HG02943 (cell line): ENCODE data around the gene DNAJB8.

Source experiments
- ATAC-seq: cut with Tn5 transposase; IDR thresholded peaks from one replicate; pipeline ENCODE4 v1.9.1; 2021; ENCODE audit warnings: mild to moderate bottlenecking, low read depth, moderate library complexity; ENCODE audit not compliant: unreplicated experiment

Gene DNAJB8

DNA sequence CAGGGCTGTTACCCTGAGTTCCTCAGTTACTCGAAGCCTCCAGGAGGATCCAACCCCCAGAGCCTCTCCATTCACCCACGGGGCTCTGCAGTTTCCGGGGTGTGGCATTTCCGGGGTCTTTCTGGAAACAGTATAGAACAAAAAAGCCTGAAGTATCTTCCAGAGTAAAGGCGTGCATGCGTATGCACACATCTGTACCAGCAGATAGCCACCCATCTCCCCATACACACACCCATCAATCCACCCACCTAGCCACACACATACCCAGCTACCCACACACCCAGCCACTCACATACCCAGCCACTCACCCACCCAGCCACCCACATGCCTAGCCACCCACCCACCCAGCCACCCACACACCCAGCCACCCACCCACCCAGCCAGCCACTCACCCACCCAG lies 2.9 kb upstream of the DNAJB8 start:
- ATAC-seq, result no peak

DNA sequence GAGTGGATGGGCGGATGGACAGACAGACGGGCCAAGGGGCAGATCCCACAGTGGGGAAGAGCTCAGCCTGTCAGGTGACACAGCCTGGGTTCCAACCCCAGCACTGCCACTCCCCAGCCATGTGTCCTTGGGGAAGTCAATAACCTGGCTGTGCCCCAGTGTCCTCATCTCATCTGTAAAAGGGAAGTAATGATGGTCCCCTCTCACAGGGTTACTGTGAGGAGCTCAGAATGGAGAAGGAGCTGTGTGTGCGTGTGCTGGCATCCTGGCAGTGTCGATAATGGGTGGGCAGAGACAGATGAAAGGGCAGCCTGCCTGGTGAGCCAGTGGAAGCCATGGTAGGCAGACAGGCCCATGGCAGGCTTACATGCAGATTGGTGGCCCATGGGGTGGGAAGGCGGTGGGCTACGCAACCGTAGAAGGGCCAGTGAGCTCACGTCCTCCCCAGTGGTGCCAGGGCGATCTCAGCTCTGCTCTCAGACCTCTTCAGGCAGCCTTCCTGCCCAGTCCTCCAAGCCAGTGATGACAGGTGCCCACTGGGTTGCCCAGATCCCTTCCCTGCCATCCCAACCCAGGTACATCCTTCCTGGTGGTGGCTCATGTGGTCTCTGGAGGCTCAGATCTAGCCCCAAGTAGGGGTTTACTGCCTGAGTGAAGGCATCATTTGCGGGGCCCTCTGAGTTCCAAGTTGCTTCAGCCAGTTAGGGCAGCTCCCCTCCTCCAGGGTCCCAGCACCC lies 2.3 kb upstream of the DNAJB8 start:
- no peak for ATAC-seq

DNA sequence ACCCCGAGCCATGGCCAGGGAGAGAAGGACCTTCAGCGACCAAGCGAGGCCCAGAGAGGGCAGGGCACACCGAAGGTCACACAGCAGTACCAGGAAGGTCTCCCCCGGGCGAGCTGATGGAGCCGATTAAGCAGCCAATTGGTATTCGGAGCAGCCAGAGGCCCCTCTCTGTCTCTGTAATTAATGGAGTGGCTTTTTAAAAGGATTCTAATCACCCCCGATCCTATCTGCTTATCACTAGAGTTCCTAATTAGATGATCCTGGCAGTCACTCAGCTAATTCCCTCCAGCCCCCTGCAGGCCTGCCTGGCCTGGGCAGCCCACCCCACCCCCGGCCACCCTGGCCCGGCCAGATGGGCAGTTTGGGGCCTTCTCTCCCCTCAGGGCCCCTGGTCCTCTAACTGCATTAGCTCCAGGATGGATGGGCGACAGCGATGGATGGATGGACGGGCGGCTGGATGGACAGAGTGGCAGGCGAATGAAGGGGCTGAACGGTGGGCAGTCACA lies 1.6 kb upstream of the DNAJB8 start:
- ATAC-seq, result no peak

DNA sequence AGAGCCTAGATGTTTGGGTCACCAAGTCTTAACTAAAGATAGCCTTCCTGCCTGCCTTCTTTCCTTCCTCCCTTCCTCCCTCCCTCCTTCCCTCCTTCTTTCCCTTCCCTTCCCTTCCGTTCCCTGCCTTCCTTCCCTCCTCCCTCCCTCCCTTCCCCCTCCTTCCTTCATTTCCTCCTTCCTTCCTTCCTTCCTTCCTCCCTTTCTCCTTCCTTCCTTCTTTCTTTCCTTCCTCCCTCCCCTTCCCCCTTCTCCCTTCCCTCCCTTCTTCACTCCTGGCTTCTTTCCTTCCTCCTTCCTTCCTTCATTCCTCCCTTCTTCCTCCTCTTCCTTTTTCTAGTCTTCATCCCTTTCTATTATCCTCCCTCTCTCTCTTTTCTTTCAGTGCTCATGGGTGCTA lies 2.0 kb downstream of the DNAJB8 start:
- ATAC-seq, result no peak

DNA sequence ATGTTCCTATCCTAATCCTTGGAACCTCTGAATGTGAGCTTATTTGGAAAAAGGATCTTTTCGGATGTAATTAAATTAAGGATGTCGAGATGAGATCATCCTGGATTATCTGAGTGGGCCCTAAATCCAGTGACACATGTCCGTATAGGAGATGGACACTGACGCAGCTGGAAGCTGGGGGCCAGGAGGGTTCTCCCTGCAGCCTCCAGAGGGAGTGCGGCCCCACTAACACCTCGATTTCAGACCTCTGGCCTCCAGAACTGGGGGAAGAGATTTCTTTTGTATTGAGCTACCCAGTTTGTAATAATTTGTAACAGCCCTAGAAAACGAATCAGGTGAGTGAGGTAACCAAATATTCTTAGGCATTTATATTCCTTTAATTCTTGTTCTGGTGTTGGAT lies 2.5 kb downstream of the DNAJB8 start:
- no peak for ATAC-seq

DNA sequence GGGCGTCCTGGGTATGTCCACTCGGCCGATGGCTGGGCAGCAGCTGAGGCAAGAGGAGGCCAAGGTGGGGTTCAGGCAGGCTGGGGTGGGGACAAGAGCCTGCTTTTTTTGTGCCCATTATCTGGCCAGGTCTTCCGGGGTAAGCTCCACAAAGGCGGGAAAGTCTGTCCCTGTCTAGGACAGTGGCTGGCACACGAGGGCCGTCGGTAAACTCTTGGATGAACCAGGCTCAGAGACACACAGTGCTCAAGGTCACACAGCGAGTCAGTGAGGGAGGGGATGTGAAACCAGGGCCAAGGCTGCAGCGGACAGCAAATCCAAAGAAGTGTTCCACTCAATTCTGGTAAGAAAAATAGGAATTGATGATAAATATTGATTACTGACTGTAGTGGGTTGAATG lies 2.9 kb downstream of the DNAJB8 start:
- ATAC-seq, result no peak

DNA sequence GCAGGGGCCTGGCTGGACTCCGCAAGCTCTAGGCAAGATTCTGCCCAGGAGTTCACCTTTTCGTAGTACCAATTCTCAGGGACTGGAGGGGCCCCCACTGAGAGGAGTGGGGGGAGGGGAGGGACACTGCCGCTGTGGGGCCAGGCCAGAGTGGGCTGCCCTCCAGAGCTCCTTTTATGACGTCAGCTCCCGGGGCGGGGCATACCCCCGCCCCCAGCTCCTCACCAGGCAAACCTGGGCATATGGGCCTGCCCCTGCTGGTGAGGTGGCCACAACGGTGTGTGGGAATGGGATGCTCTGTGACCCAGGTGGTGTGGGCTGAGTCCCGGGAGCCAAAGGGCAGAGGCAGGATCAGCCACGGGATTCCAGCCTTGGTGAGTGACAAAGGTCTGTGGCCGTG lies 3.3 kb downstream of the DNAJB8 start:
- no peak for ATAC-seq

DNA sequence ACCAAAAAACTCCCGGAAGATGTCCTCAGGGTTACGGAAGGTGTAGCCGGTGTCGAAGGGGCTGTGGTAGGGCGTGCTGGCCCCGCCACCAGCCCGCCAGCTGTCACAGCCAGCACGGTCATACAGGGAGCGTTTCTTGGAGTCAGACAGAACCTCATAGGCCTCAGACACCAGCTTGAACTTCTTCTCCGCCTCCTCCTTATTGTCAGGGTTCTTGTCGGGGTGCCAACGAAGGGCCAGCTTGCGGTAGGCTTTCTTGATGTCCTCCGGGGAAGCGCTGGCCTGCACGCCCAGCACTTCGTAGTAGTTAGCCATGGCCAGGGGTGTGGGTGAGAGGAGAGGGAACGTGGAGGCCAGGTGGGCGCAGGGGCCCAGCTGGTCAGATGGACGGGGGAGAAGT lies 3.8 kb downstream of the DNAJB8 start:
- no peak for ATAC-seq

DNA sequence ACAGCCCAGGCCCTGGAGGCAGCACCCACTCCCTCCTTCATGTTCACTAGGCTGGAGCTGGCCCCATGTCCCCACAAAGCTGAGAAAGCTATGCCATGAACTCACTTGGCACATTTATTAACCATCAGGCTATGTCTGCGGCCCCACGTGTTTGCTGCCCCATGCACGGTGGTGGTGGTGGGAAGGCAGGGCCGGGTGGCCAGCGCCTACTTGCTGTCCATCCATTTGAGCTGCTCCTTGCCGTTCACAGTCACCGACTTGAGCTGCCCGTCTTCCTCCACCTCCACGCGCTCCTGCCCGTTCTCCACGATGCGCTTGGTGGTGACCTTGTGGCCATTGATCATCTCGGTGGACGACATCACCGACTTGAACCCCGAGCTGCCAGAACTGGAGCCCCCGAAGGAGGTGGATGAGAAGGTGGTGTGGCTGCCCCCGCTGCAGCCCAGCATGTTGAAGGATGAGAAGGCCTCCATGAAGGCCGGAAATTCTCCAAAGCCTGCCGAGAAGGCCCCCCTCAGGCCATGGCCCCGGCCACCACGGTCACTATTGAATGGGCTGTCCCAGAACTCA lies 4.3 kb downstream of the DNAJB8 start:
- no peak for ATAC-seq

DNA sequence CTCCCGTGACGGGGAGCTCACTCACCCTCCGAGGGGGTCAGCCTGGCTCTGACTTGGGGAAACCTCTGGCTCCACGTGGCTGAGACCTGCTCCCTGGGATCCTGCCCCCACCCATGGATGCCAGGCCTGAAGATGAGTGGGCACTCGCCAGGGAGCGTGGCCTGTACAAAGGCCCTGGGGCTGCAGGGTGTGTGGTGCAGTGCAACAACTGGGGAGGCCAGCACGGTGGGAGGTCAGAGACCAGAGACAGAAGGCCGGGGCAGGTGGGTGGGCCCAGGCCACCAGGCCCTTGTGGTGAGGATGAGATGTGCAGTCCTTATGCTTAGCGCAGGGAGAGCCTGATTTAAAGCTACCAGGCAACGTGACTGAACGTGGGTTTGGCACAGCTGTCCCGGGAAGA lies 5.0 kb downstream of the DNAJB8 start:
- no peak for ATAC-seq

DNA sequence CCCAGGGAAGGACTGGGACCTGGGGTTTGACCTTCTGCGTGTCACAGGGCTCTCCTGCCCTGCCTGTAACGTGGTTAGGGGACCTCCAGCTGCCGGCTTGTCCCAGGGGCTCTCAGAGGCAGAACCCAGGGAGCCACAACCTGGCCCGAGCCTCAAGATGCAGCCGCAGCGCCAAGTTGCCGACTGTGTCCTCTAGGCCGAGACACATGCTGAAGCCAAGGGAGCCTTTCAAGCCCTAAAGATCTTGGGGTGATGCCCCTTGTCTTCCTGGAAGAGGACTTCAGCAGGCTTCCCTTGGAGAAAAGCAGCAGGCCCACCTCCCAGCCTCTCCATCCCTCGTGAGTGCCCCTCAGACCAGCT lies 7.2 kb downstream of the DNAJB8 start:
- ATAC-seq, result no peak

DNA sequence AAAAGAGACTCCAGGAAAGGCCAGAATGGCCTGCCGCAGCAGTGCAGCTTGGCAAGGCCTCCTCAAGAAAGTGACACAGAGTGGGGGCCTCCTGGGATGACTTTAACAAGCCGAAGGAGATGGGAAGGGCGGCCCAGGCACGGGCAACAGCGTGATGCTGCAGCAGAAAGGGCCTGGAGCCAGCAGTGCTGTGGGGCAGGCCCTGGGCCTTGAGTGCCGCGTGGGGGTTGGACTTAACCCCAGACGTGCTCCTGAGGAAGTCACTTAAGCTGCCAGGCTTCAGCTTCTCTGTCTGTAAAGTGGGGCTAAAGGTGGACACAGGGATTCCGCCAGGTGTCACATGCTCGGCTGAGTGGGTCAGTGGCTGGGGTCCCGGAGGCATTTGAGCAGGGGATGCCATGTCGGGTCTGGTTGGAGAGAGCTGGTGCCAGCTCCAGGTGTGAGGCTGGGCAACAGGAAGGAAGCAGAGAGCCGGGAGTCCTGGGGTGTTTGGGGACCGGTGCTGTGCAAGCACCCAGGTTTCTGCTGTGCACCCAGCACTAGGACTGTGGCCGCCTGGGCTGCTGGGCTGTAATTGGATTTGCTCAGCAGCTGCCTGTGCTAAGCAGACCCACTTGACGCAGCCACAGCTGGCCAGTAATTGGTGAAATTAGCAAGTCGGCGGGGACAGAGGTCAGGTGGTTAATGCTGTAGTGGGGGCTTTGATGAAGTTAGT lies 7.8 kb downstream of the DNAJB8 start:
- ATAC-seq, result no peak

DNA sequence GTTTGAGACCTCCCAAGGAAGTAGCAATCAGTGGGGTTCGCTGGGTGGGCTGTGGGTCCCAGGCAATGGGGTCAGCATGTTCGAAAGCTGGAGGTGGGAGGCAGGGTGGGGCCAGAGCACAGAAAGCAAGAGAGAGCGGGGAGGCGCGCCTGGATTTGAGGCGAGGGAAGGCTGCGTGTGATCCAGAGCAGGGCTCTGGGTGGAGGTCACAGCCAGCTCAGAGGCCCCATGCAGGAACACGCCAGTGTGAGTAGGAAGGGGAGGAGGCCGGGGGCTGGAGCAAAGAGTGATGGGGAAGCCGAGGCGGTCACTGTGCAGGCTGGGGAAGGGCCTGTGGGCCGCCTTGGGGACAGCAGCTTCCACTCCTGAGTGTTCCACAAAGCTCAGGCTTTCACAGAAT lies 8.8 kb downstream of the DNAJB8 start:
- no peak for ATAC-seq

DNA sequence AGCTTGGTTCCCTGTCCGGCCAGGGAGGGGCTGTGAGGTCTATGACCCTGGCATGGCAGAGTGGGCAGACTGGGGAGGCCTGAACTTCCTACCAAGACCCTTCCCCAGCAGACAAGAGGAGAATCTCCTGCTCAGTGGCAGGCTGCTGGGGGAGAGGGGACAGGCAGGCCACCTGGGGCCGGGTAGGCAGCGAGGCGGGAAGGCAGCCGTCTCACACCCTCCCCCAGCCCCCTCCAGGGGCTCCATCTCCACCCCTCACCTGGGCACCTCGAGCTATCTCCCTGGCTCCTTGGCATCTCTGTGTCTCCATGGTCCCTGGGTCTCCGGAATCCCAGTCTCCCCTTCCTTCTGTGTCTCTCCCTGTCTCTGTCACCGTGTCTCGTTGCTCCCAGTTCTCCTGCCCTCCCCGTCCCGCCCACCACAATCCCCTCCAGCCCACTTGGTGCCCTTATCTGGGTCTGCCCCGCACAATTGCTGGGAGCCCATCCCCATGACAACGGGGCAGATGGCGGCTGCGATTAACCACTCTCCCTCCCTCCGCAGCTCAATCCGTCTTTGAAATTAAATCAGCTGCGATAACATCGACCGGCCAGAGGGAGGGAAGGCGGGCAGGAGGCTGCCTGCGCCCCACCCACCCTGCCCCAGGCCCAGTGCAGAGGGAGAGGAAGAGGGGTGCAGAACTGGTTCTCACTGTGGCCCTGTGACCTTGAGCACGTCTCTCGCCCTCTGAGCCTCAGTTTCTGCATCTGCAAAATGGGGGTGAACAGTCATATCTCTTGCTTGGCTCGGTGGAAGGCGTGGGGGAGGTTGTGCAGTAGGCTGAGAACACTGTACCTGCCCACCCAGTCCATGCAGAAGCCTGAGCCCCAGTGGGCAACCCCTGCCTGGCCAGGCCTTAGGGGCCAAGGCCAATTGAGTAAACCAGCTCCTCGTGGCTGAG lies 9.6 kb downstream of the DNAJB8 start:
- no peak for ATAC-seq

DNA sequence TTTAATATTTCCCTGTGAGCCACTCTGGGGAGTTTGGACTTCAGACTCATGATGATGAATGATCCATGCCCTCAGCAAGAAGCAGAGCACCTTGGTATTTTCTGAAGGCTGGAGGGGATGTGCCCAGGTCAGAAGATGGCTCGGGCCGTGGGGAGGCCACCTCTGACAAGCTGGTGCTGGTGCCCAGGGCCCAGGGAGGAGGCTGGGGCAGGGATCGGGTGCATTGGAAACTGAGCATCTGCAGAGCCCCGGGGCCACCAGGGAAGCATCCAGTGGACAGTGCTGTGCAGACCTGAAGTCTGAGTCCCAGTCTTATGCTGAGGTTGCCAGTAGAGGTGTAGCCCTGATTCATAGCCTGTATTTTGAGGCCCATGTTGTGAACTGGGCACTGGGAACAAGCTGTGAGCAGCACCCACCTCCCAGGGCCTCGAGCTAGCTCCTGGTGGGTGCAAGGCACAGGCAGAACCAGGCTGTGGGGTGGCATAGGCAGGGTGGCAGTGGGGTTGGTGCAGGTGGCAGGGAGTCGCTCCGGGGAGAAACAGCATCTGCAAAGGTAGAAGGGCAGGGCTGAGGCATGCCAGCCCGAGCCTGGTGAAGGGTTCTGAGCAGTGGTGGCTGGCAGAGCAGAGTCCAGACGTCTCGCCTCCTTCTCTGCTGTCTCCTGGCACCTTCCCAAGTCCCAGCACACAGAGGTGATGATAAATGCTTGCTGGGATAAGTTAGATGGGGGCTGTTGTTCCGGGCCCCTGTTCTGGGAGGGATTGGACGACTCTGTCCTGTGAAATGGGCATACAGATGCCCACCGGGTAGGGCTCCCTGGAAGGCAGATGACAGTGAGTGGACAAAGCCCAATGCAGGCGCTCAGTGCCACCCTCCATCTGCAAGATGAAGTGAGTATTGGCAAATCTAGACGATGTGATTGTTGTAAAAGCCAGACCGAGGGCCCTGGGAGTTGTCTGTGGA lies 10.6 kb downstream of the DNAJB8 start:
- no peak for ATAC-seq

DNA sequence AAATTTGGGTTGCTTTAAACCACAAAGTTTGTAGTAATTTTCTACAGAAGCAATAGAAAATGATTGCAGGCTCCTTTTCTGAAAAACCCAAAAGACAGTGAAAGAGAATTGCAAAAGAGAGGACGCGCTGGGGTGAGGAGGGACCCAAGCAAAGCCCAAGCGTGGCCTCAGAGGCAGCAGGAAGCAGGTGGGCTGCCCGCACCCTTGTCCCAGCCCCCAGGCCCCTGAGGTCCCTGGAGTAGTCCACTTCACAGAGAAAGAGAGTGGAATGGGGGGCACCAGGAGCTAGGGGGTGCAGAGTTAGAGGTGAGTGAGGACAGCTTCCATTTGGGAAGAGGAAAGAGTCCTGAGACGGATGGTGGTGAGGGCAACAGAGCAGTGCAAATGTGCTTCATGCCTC lies 11.6 kb downstream of the DNAJB8 start:
- no peak for ATAC-seq

DNA sequence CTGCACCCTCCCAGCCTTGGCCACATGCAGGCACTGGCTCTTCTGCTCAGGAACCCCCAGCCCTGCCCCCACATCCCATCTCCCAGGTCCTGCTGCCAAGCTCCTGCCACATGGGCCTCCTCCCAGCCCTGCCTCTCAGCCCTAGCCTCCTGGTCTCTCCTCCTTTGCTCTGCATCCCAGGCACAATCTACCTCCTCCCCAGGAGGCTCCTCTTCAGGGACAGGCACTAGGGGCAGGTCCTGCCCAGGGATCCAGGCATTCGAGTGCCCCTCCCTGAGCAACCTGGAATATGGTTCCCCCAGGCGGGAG lies 12.4 kb downstream of the DNAJB8 start:
- ATAC-seq, result no peak

DNA sequence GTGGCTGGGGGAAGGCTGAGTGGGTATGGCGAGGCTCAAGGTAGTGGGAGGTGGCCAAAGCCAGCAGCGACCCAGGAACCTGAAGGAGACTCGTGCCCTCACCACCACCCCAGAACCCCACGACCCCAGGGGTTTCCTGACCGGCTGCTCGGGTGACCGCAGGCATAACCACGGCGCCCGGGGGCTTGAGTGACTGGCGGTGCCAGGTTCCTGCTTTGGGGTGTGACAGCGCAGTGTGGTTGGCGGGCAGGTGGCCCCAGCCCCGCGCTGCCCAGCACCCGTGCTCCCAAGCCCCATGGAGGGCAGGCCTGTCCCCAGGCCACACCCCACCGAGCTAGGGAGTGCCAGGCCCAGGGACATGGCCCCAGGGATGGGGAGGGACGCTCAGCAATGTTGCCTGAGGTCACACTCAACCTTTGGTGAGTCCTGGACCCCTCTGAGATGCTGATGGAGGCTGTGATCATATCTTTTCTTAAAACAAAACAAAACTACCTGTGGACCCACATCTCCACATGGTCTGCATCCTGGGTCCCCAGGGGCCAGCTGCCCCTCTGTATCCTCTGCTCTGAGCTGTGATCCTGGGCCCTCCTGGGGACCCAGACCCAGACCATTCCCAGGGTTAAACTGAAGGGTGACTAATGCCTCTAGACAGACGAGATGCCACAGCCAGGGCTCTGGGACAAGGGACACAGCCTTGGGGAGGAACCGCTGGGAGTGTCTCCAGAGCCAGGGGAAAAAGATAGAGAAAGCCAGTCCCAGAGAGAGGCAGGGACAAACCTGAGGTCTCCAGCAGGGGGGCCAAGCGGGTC lies 13.0 kb downstream of the DNAJB8 start:
- ATAC-seq, result no peak

DNA sequence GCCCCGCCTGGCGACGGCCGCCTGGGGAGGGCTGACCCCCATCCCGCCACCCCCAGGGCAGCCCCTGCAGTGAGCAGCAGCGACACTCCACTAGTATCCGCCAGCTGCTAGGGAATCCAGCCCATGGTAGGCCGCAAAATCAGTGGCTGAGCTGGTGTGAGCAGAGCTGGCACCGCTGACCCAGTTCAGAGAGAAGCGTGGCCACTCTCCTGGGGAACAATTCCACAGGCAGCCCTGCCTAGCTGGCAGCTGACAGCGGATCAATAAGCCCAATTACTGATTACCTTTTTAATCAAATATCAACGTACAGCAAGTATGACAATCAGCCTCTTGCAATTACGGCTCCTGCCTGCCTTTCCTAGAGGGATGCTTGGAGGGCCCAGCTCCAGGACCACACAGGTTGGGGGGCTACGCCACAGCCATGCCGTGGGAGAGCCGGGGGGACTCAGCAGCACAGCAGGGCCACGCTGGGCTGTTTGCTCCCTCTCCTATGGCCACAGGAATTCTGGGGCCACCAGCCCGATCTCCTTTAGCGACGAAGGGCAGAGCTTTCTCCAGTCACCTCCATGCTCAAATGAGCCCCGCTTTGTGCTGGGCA lies 13.9 kb downstream of the DNAJB8 start:
- ATAC-seq, result no peak
